PC-3 (cell line): ENCODE measurements around the gene RALGAPA1. TPM values are rescaled to one million over a fixed set of nuclear protein-coding genes. Genes with fewer than 3 reads are reported as not detected.

Source experiments
- ATAC-seq: fragments of 200-7000 bp; cut with Tn5 transposase; 2 replicates; pipeline ENCODE4 v1.9.1; 2020; ENCODE audit warnings: mild to moderate bottlenecking, moderate library complexity
- BruUV-seq: library from RNA; stranded (reverse); fragments of 400-500 nt; replicated peaks from 2 replicates; lab custom pipeline; 2021; lab: Mats Ljungman, UMichigan
- CTCF ChIA-PET: fragments of 300-600 bp; sonication (Branson Sonifier 250); formaldehyde crosslinking; loops from one replicate; lab custom pipeline; 2022; ENCODE audit warnings: antibody characterized with exemption; lab: Charles Lee
- POLR2A ChIA-PET: fragments of 300-600 bp; sonication (Branson Sonifier 250); formaldehyde crosslinking; loops from one replicate; lab custom pipeline; 2022; ENCODE audit warnings: antibody characterized with exemption; ENCODE audit not compliant: unreplicated experiment; lab: Charles Lee
- DNase-seq: peaks from one replicate; pipeline ENCODE4 v3.0.0-alpha.2; 2015
- H2AFZ ChIP-seq: fragments of 300-600 bp; sonication (generic); 2 replicates; pipeline ENCODE4 v1.6.0; 2016; ENCODE audit warnings: antibody characterized with exemption, low read length
- H3F3A ChIP-seq: fragments of 300-600 bp; sonication (generic); one replicate; pipeline ENCODE4 v1.6.0; 2017; ENCODE audit warnings: antibody characterized with exemption, low read length, control low read depth, mild to moderate bottlenecking; ENCODE audit not compliant: unreplicated experiment
- H3K27ac ChIP-seq: fragments of 300-600 bp; sonication (generic); 2 replicates; pipeline ENCODE4 v1.5.1; 2016; ENCODE audit warnings: mild to moderate bottlenecking, low read length
- H3K27me3 ChIP-seq: fragments of 300-600 bp; sonication (generic); 2 replicates; pipeline ENCODE4 v1.6.1; 2016; ENCODE audit warnings: low read length, mixed read lengths
- H3K36me3 ChIP-seq: fragments of 300-600 bp; sonication (generic); 2 replicates; pipeline ENCODE4 v1.6.1; 2016; ENCODE audit warnings: low read depth, mixed run types, low read length, mixed read lengths
- H3K4me1 ChIP-seq: fragments of 300-600 bp; sonication (generic); 2 replicates; pipeline ENCODE4 v1.5.1; 2016; ENCODE audit warnings: low read length; ENCODE audit not compliant: insufficient read depth
- H3K4me2 ChIP-seq: fragments of 300-600 bp; sonication (generic); 2 replicates; pipeline ENCODE4 v1.6.0; 2016; ENCODE audit warnings: low read length
- H3K4me3 ChIP-seq: fragments of 300-600 bp; sonication (generic); 2 replicates; pipeline ENCODE4 v1.5.1; 2016; ENCODE audit warnings: mild to moderate bottlenecking, low read length, mixed read lengths
- H3K79me2 ChIP-seq: fragments of 300-600 bp; sonication (generic); 2 replicates; pipeline ENCODE4 v1.6.1; 2017; ENCODE audit warnings: low read length, mixed read lengths
- H3K9ac ChIP-seq: fragments of 300-600 bp; sonication (generic); 2 replicates; pipeline ENCODE4 v1.6.0; 2016; ENCODE audit warnings: mild to moderate bottlenecking, low read length
- H3K9me2 ChIP-seq: fragments of 300-600 bp; sonication (generic); replicated peaks from 2 replicates; pipeline ENCODE4 v1.6.1; 2016; ENCODE audit warnings: mixed run types, low read length, mixed read lengths
- H3K9me3 ChIP-seq: fragments of 300-600 bp; sonication (generic); 2 replicates; pipeline ENCODE4 v1.6.1; 2016; ENCODE audit warnings: low read length, mixed read lengths
- H4K20me1 ChIP-seq: fragments of 300-600 bp; sonication (generic); 2 replicates; pipeline ENCODE4 v1.6.1; 2016; ENCODE audit warnings: low read length, mixed read lengths
- EZH2 ChIP-seq: fragments of 300-600 bp; sonication (generic); IDR thresholded peaks from one replicate; pipeline ENCODE4 v1.6.1; 2017; ENCODE audit warnings: antibody characterized with exemption, mild to moderate bottlenecking, low read length; ENCODE audit not compliant: unreplicated experiment
- EZH2phosphoT487 ChIP-seq: fragments of 300-600 bp; sonication (generic); IDR thresholded peaks from 2 replicates; pipeline ENCODE4 v1.6.1; 2018; ENCODE audit warnings: mild to moderate bottlenecking, antibody characterized with exemption, low read length, borderline replicate concordance
- intact Hi-C: fragments of 100-400 bp; cut with micrococcal nuclease; formaldehyde crosslinking; loops from 2 replicates; pipeline ENCODE4 v1.9.0; 2023
- total RNA-seq: library from RNA; depleted of rRNA; stranded (reverse); fragments of >200 nt; gene quantifications from 2 replicates; pipeline ENCODE4 v1.2.3, GENCODE V29; 2014
- TF ChIP-seq, protein P1 (sequence below): fragments of 300-600 bp; sonication (generic); conservative IDR thresholded peaks from 2 replicates; pipeline ENCODE4 v1.5.1; 2017; ENCODE audit warnings: antibody characterized with exemption, low read depth, mild to moderate bottlenecking, low read length

RALGAPA1 gene
- total RNA-seq, 1 experiment from 2014 or later: 20.3 TPM

- Histone ChIP-seq H3K9me3 (no peaks in the 10 kb centered on the region), H3F3A (no peaks in the 10 kb centered on the region)
- ATAC-seq: no peak
Observed at GRCh38 chr14:35810963-35811362, 1.9 kb upstream of the RALGAPA1 start.

DNA sequence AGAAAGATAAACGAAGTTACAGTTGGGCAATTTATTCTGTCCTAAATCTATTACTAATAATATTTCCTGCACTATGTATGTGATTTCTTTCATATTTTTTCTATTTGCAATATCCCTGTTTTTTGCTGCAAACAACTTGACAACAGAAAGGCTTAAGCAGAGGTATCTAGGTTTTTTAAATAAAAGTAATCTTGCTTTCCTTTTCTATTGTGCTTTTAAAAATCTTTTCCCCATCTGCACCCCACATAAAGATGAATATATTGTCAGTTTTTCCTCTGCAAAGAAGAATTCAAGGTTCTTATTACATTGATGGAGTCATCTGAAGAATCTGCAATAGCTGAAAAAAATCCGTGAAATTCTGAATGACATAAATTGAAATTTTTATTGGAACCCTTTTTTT, 502 bp upstream of the RALGAPA1 start:
- Histone ChIP-seq H3K9me2 (no peaks in the 10 kb centered on the region), H3K4me2 (no peak overlapping the region), H3F3A (no peaks in the 10 kb centered on the region), H3K79me2 (peaks cover 38% of the 10 kb centered on the region), H3K9me3 (no peaks in the 10 kb centered on the region), H3K27me3 (no peaks in the 10 kb centered on the region), H3K36me3 (no peaks in the 10 kb centered on the region), H2AFZ (no peak overlapping the region), H3K4me1 (peaks cover 17% of the 10 kb centered on the region), H3K4me3 (peak overlapping the region; percentile 71), H4K20me1 (peaks cover 18% of the 10 kb centered on the region), H3K9ac (no peak overlapping the region), H3K27ac (no peak overlapping the region)
- ATAC-seq (no peak), DNase-seq (no peak)
- TF ChIP-seq EZH2 (no peak), EZH2phosphoT487 (no peak)
- TF ChIP-seq, protein P1, sequence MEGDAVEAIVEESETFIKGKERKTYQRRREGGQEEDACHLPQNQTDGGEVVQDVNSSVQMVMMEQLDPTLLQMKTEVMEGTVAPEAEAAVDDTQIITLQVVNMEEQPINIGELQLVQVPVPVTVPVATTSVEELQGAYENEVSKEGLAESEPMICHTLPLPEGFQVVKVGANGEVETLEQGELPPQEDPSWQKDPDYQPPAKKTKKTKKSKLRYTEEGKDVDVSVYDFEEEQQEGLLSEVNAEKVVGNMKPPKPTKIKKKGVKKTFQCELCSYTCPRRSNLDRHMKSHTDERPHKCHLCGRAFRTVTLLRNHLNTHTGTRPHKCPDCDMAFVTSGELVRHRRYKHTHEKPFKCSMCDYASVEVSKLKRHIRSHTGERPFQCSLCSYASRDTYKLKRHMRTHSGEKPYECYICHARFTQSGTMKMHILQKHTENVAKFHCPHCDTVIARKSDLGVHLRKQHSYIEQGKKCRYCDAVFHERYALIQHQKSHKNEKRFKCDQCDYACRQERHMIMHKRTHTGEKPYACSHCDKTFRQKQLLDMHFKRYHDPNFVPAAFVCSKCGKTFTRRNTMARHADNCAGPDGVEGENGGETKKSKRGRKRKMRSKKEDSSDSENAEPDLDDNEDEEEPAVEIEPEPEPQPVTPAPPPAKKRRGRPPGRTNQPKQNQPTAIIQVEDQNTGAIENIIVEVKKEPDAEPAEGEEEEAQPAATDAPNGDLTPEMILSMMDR: no peak
- BruUV-seq: no TSS peak
- ChIA-PET CTCF (interaction anchor here (0.5 to 0.6 kb wide), 3 partner anchors 61 to 340 kb away, joined by 4 to 6 read pairs (median 4); no protein-coding TSS in a partner anchor), POLR2A (interaction anchor here (1.1 kb wide), 1 partner anchor 16 kb away, joined by 3 read pairs; the partner anchor contains the start of gene BRMS1L)
- intact Hi-C loops: loop anchor here (5.0 kb wide), 1 partner anchor 62 kb away; no protein-coding TSS in a partner anchor

More at GRCh38 chr14:35810963-35811362, 1.9 kb upstream of the RALGAPA1 start:
- H3K36me3 ChIP-seq: no peaks in the 10 kb centered on the region
- H3K4me1 ChIP-seq: peaks cover 17% of the 10 kb centered on the region
- peaks cover 17% of the 10 kb centered on the region for H4K20me1 ChIP-seq
- no TSS peak for BruUV-seq
- H2AFZ ChIP-seq: no peak overlapping the region
- H3K9me2 ChIP-seq: no peaks in the 10 kb centered on the region
- no peak overlapping the region for H3K4me2 ChIP-seq
- TF ChIP-seq EZH2phosphoT487 (no peak), EZH2 (no peak)
- TF ChIP-seq, protein P1: no peak
- intact Hi-C loops: loop anchor here (10.0 kb wide), 3 partner anchors 276 to 596 kb away; partner anchors contain the start of gene INSM2
- peaks cover 26% of the 10 kb centered on the region for H3K79me2 ChIP-seq
- no peaks in the 10 kb centered on the region for H3K27me3 ChIP-seq
- DNase-seq: no peak
- H3K4me3 ChIP-seq: no peak overlapping the region
- CTCF ChIA-PET: no interaction called here
- no peak overlapping the region for H3K9ac ChIP-seq
- POLR2A ChIA-PET: no interaction called here
- no peak overlapping the region for H3K27ac ChIP-seq

- Histone ChIP-seq H3K27ac (peak overlapping the region; percentile 57), H3K79me2 (peaks cover 38% of the 10 kb centered on the region), H3K36me3 (no peaks in the 10 kb centered on the region), H3K4me1 (peaks cover 17% of the 10 kb centered on the region), H2AFZ (peak overlapping the region; percentile 49), H3K27me3 (no peaks in the 10 kb centered on the region), H3F3A (no peaks in the 10 kb centered on the region), H3K4me2 (peak overlapping the region; percentile 81), H3K9me2 (no peaks in the 10 kb centered on the region), H4K20me1 (peaks cover 18% of the 10 kb centered on the region), H3K9ac (peak overlapping the region; percentile 72), H3K9me3 (no peaks in the 10 kb centered on the region), H3K4me3 (peak overlapping the region; percentile 71)
- no peak for TF ChIP-seq EZH2
- TF ChIP-seq EZH2phosphoT487: no peak
- TF ChIP-seq, protein P1: no peak
- ATAC-seq (peak; percentile 41), DNase-seq (peak; percentile 67)
- ChIA-PET POLR2A (interaction anchor here (0.7 kb wide), 1 partner anchor 18 kb away, joined by 7 read pairs; the partner anchor contains the start of gene BRMS1L), CTCF (interaction anchor here (0.6 kb wide), 1 partner anchor 9 kb away, joined by 4 read pairs; no protein-coding TSS in a partner anchor)
- intact Hi-C loops: loop anchor here (5.0 kb wide), 1 partner anchor 61 kb away; no protein-coding TSS in a partner anchor
- no TSS peak for BruUV-seq
Observed at GRCh38 chr14:35808076-35808637, 938 bp downstream of the RALGAPA1 start.
